ENCODE results near the gene ANO8. TPM values are rescaled to one million over a fixed set of nuclear protein-coding genes. Genes with fewer than 3 reads are reported as not detected.

The ANO8 gene
- total and polyA plus RNA-seq, 2 of the 8 experiments (the other 6 are each of a cell fraction or from before 2014, with no cell fraction given): 9.5 to 20.7 TPM

GRCh38 chr19:17353386-17353785, 18.7 kb upstream of the ANO8 start (continued):
- TF ChIP-seq ATF2 (IDR thresholded peaks at IDR 0.05; ENCODE audit: low read length) (no peak), RBBP5 (IDR thresholded peaks at IDR 0.05; ENCODE audit: borderline replicate concordance, low read depth, low read length) (no peak)

Measured in H1 (cell line).